DOHH2 (cell line): ENCODE data around the gene SPRTN.

Experiments
- H3F3A ChIP-seq: fragments of 200-600 bp; sonication (generic), shearing (Covaris generic); 2 replicates; pipeline ENCODE4 v1.6.0; 2016; ENCODE audit warnings: antibody characterized with exemption, mild to moderate bottlenecking; ENCODE audit not compliant: control insufficient read depth, insufficient read depth
- H3K27ac ChIP-seq: fragments of 200-600 bp; sonication (generic); 2 replicates; pipeline ENCODE4 v1.5.1; 2014; ENCODE audit warnings: low read depth, mild to moderate bottlenecking, low read length, moderate library complexity
- H3K27me3 ChIP-seq: fragments of 200-600 bp; sonication (generic); 2 replicates; pipeline ENCODE4 v1.6.1; 2014; ENCODE audit warnings: mild to moderate bottlenecking, low read length, mixed read lengths; ENCODE audit not compliant: control insufficient read depth
- H3K36me3 ChIP-seq: fragments of 200-600 bp; sonication (generic); 2 replicates; pipeline ENCODE4 v1.6.1; 2014; ENCODE audit warnings: mild to moderate bottlenecking, low read length, moderate library complexity, mixed read lengths; ENCODE audit not compliant: control insufficient read depth
- H3K4me1 ChIP-seq: fragments of 200-600 bp; sonication (generic); 2 replicates; pipeline ENCODE4 v1.6.1; 2014; ENCODE audit warnings: mild to moderate bottlenecking, low read length, mixed read lengths; ENCODE audit not compliant: control insufficient read depth
- H3K4me2 ChIP-seq: fragments of 200-600 bp; sonication (generic); 2 replicates; pipeline ENCODE4 v1.6.0; 2014; ENCODE audit warnings: mild to moderate bottlenecking, low read length, moderate library complexity
- H3K4me3 ChIP-seq: fragments of 200-600 bp; sonication (generic); 2 replicates; pipeline ENCODE4 v1.5.1; 2014; ENCODE audit warnings: mild to moderate bottlenecking, low read length, mixed read lengths
- H3K79me2 ChIP-seq: fragments of 200-600 bp; sonication (generic); 2 replicates; pipeline ENCODE4 v1.6.1; 2014; ENCODE audit warnings: mild to moderate bottlenecking, low read length, mixed read lengths; ENCODE audit not compliant: control insufficient read depth
- H3K9me2 ChIP-seq: fragments of 200-600 bp; sonication (generic); replicated peaks from 2 replicates; pipeline ENCODE4 v1.6.1; 2014; ENCODE audit warnings: mild to moderate bottlenecking, low read length, mixed read lengths; ENCODE audit not compliant: control insufficient read depth
- H3K9me3 ChIP-seq: fragments of 200-600 bp; sonication (generic); 2 replicates; pipeline ENCODE4 v1.6.1; 2014; ENCODE audit warnings: antibody characterized with exemption, low read length, mixed read lengths; ENCODE audit not compliant: control insufficient read depth, insufficient read depth
- H4K20me1 ChIP-seq: fragments of 200-600 bp; sonication (generic); 2 replicates; pipeline ENCODE4 v1.6.0; 2014; ENCODE audit warnings: low read depth, mild to moderate bottlenecking, antibody characterized with exemption, low read length, moderate library complexity; ENCODE audit not compliant: control insufficient read depth, insufficient read depth
- CTCF ChIP-seq: fragments of 200-600 bp; sonication (generic); IDR thresholded peaks from one replicate; pipeline ENCODE4 v1.5.1; 2014; ENCODE audit warnings: antibody characterized with exemption, mild to moderate bottlenecking, low read depth, low read length; ENCODE audit not compliant: poor library complexity, severe bottlenecking
- EZH2phosphoT487 ChIP-seq: fragments of 200-600 bp; sonication (generic); IDR thresholded peaks from 2 replicates; pipeline ENCODE4 v1.6.1; 2017; ENCODE audit warnings: borderline replicate concordance, mild to moderate bottlenecking, antibody characterized with exemption, low read length, moderate library complexity, mixed read lengths

SPRTN gene

GRCh38 chr1:231376101-231376500 is 38.0 kb downstream of the SPRTN start:
- TF ChIP-seq CTCF = no peak
- TF ChIP-seq EZH2phosphoT487 = no peak
- no peaks in the 10 kb centered on the region for H3K4me1 ChIP-seq
- peaks cover 45% of the 10 kb centered on the region for H3K79me2 ChIP-seq
- no peak overlapping the region for H3K4me2 ChIP-seq
- no peak overlapping the region for H3K27ac ChIP-seq
- H3K36me3 ChIP-seq = peaks cover 3% of the 10 kb centered on the region; the same call in 1 of the 2 replicates
- H4K20me1 ChIP-seq = 0 out of 2 replicates have a peak, but pooled peaks cover 4% of the 10 kb centered on the region
- peaks cover 4% of the 10 kb centered on the region; the same call in 1 of the 2 replicates for H3F3A ChIP-seq
- H3K9me3 ChIP-seq = no peaks in the 10 kb centered on the region
- no peaks in the 10 kb centered on the region for H3K9me2 ChIP-seq
- H3K4me3 ChIP-seq = no peak overlapping the region
- H3K27me3 ChIP-seq = no peaks in the 10 kb centered on the region

- TF ChIP-seq CTCF (no peak), EZH2phosphoT487 (no peak)
- H4K20me1 ChIP-seq = 0 out of 2 replicates have a peak, but pooled peaks cover 4% of the 10 kb centered on the region
- H3K4me1 ChIP-seq = no peaks in the 10 kb centered on the region
- H3K36me3 ChIP-seq = no peaks in the 10 kb centered on the region
- no peak overlapping the region for H3K4me3 ChIP-seq
- no peak overlapping the region for H3K4me2 ChIP-seq
- peaks cover 49% of the 10 kb centered on the region for H3K79me2 ChIP-seq
- H3F3A ChIP-seq = peaks cover 4% of the 10 kb centered on the region; the same call in 1 of the 2 replicates
- no peak overlapping the region for H3K27ac ChIP-seq
- H3K9me2 ChIP-seq = no peaks in the 10 kb centered on the region
- H3K27me3 ChIP-seq = no peaks in the 10 kb centered on the region
- no peaks in the 10 kb centered on the region for H3K9me3 ChIP-seq
Measured at GRCh38 chr1:231376875-231377549, 38.9 kb downstream of the SPRTN start.

GRCh38 chr1:231381729-231382128 is 43.6 kb downstream of the SPRTN start:
- Histone ChIP-seq H3K79me2 (peaks cover 70% of the 10 kb centered on the region), H3F3A (0 out of 2 replicates have a peak, but pooled peaks cover 4% of the 10 kb centered on the region), H3K27ac (no peak overlapping the region), H3K36me3 (no peaks in the 10 kb centered on the region), H3K9me2 (no peaks in the 10 kb centered on the region), H4K20me1 (peaks cover 9% of the 10 kb centered on the region; the same call in 1 of the 2 replicates), H3K4me2 (no peak overlapping the region), H3K4me3 (no peak overlapping the region), H3K9me3 (no peaks in the 10 kb centered on the region), H3K4me1 (peaks cover 6% of the 10 kb centered on the region), H3K27me3 (no peaks in the 10 kb centered on the region)
- TF ChIP-seq CTCF (no peak), EZH2phosphoT487 (no peak)
